Keratinocyte (primary cell): ENCODE measurements around the gene C13orf42. TPM values are rescaled to one million over a fixed set of nuclear protein-coding genes. Genes with fewer than 3 reads are reported as not detected.

Experiments used
- DNase-seq: peaks from one replicate; pipeline ENCODE4 v3.0.0-alpha.2; 2011; ENCODE audit warnings: low read depth, missing footprints, low spot score
- FAIRE-seq: peaks from 2 replicates; lab custom pipeline; 2011; peaks lifted over from hg19 to GRCh38; lab: Jason Lieb, UNC
- H2AFZ ChIP-seq: 2 replicates; pipeline ENCODE4 v1.6.0; 2012; ENCODE audit warnings: low read length, control low read depth, inconsistent platforms; ENCODE audit not compliant: control insufficient read depth
- H3K27ac ChIP-seq: 2 replicates; pipeline ENCODE4 v1.5.1; 2011; ENCODE audit warnings: low read length; ENCODE audit not compliant: control insufficient read depth, insufficient read depth
- H3K27me3 ChIP-seq: 3 replicates; pipeline ENCODE4 v1.6.0; 2011; ENCODE audit warnings: low read length; ENCODE audit not compliant: control insufficient read depth, insufficient read depth; ENCODE audit errors: extremely low read depth
- H3K36me3 ChIP-seq, 2 experiments: 2 replicates in 1 of 2; 3 replicates in 1 of 2; pipeline ENCODE4 v1.5.1; 2011; ENCODE audit warnings: low read length in 2 of 2, mild to moderate bottlenecking in 1 of 2; ENCODE audit not compliant: control insufficient read depth in 2 of 2, insufficient read depth in 2 of 2; ENCODE audit errors: extremely low read depth in 1 of 2
- H3K4me1 ChIP-seq: 3 replicates; pipeline ENCODE4 v1.5.1; 2011; ENCODE audit warnings: low read length; ENCODE audit not compliant: control insufficient read depth, insufficient read depth; ENCODE audit errors: extremely low read depth
- H3K4me2 ChIP-seq: 3 replicates; pipeline ENCODE4 v1.6.0; 2011; ENCODE audit warnings: low read depth, low read length; ENCODE audit not compliant: control insufficient read depth, insufficient read depth; ENCODE audit errors: extremely low read depth
- H3K4me3 ChIP-seq, 3 experiments: fragments of 200-600 bp in 1 of 3; sonication (generic) in 1 of 3; 2 replicates in 2 of 3; 3 replicates in 1 of 3; pipeline ENCODE4 v1.5.1; 2011 to 2016; ENCODE audit warnings: low read length in 3 of 3, mild to moderate bottlenecking in 3 of 3, control low read depth in 2 of 3, inconsistent platforms in 1 of 3, low read depth in 1 of 3, mixed read lengths in 1 of 3, mixed run types in 1 of 3, moderate library complexity in 1 of 3; ENCODE audit not compliant: control insufficient read depth in 2 of 3, insufficient read depth in 2 of 3; ENCODE audit errors: extremely low read depth in 1 of 3
- H3K79me2 ChIP-seq: 2 replicates; pipeline ENCODE4 v1.6.0; 2012; ENCODE audit warnings: low read length; ENCODE audit not compliant: control insufficient read depth, insufficient read depth
- H3K9ac ChIP-seq: 3 replicates; pipeline ENCODE4 v1.6.0; 2011; ENCODE audit warnings: low read length; ENCODE audit not compliant: control insufficient read depth, insufficient read depth; ENCODE audit errors: extremely low read depth
- H3K9me1 ChIP-seq: 3 replicates; pipeline ENCODE4 v1.6.0; 2011; ENCODE audit warnings: low read length; ENCODE audit not compliant: control insufficient read depth, insufficient read depth; ENCODE audit errors: extremely low read depth
- H3K9me3 ChIP-seq: 2 replicates; pipeline ENCODE4 v1.5.1; 2012; ENCODE audit warnings: low read depth, low read length; ENCODE audit not compliant: control insufficient read depth
- H4K20me1 ChIP-seq: 3 replicates; pipeline ENCODE4 v1.6.0; 2011; ENCODE audit warnings: low read length; ENCODE audit not compliant: control insufficient read depth, insufficient read depth; ENCODE audit errors: extremely low read depth
- EZH2 ChIP-seq: IDR thresholded peaks from one replicate; pipeline ENCODE4 v1.6.1; 2012; ENCODE audit warnings: inconsistent platforms, mild to moderate bottlenecking, low read length, moderate library complexity
- dilution Hi-C: fragments of 300-500 bp; cut with MboI; formaldehyde crosslinking; loops from one replicate; pipeline ENCODE4 v1.7.0; 2020; ENCODE audit warnings: low sequenced_read_pairs; ENCODE audit not compliant: extremely low pct_ligation_motif_present
- polyA minus RNA-seq, 3 experiments: library from RNA; depleted of rRNA, polyadenylated mRNA; stranded (reverse); fragments of >200 nt; gene quantifications; 1 replicate in 1 of 3; 2 replicates in 1 of 3; 3 replicates in 1 of 3; pipeline ENCODE4 v1.2.3, GENCODE V29; 2011
- polyA plus RNA-seq, 5 experiments: library from polyadenylated mRNA; depleted of rRNA in 3 of 5; stranded (reverse) in 3 of 5; stranded (forward) in 1 of 5; unstranded in 1 of 5; fragments of >200 nt; gene quantifications; 1 replicate in 1 of 5; 2 replicates in 3 of 5; 3 replicates in 1 of 5; pipeline versions ENCODE4 v1.2.1 to v1.2.3, GENCODE V29; 2011 to 2012; ENCODE audit warnings: missing spikeins in 2 of 5, low read depth in 1 of 5, low replicate concordance in 1 of 5
- TF ChIP-seq, protein P1 (sequence below), 3 experiments: IDR thresholded peaks in 1 of 3; conservative IDR thresholded peaks in 1 of 3; optimal IDR thresholded peaks in 1 of 3; 2 replicates in 2 of 3; 3 replicates in 1 of 3; pipeline versions ENCODE3 to v1.5.1; 2011; ENCODE audit warnings: low read length in 3 of 3, mild to moderate bottlenecking in 3 of 3, moderate library complexity in 2 of 3, control low read depth in 1 of 3, inconsistent platforms in 1 of 3; ENCODE audit not compliant: insufficient read depth in 2 of 3; ENCODE audit errors: extremely low read depth in 1 of 3

Gene C13orf42
- polyA plus RNA-seq (not detected in 3 replicates), polyA minus RNA-seq (not detected in 3 replicates)
- not detected for polyA plus RNA-seq (2011; ENCODE audit: low read depth)
- polyA plus RNA-seq (2011; cell fraction: cytosol; rRNA removed) = not detected in 2 replicates
- polyA plus RNA-seq (2011; cell fraction: nucleus; rRNA removed) = not detected in 2 replicates
- polyA plus RNA-seq (2012; ENCODE audit: low replicate concordance) = not detected in 2 replicates
- not detected for polyA minus RNA-seq (2011; cell fraction: cytosol; rRNA and poly(A)+ RNA removed)
- not detected in 2 replicates for polyA minus RNA-seq (2011; cell fraction: nucleus; rRNA and poly(A)+ RNA removed)

DNA sequence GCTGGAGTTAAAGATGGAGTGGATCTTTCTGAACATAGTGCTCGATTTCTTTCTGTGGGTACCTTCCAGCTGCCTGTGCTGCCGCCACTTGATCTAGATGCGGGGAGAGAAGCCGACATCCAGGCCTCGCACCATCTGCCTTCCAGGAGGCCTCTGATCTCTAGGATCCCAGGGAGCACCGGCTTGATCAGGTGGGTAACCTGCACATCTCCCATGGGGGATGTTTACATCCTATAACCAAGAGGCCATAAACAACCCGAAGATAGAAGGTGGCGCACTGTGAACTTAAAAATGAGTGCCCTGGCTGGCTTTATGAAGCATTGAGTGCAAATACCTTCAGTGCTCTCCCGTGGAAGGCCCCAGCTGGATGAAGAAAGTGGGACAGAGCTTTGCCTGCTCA lies at the start of gene C13orf42:
C13orf42 (minus strand) TSS at position 101 of the 400 bp plus-strand sequence; CDS start at position 36, 65 bp downstream.
- TF ChIP-seq, protein P1, sequence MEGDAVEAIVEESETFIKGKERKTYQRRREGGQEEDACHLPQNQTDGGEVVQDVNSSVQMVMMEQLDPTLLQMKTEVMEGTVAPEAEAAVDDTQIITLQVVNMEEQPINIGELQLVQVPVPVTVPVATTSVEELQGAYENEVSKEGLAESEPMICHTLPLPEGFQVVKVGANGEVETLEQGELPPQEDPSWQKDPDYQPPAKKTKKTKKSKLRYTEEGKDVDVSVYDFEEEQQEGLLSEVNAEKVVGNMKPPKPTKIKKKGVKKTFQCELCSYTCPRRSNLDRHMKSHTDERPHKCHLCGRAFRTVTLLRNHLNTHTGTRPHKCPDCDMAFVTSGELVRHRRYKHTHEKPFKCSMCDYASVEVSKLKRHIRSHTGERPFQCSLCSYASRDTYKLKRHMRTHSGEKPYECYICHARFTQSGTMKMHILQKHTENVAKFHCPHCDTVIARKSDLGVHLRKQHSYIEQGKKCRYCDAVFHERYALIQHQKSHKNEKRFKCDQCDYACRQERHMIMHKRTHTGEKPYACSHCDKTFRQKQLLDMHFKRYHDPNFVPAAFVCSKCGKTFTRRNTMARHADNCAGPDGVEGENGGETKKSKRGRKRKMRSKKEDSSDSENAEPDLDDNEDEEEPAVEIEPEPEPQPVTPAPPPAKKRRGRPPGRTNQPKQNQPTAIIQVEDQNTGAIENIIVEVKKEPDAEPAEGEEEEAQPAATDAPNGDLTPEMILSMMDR (optimal IDR thresholded peaks at IDR 0.05 in 1 of 3, IDR thresholded peaks at IDR 0.05 in 1 of 3, conservative IDR thresholded peaks at IDR 0.05 in 1 of 3; ENCODE audit: extremely low read depth in 1 of 3, insufficient read depth in 2 of 3, low read length in 3 of 3) = no peak
- no peak for TF ChIP-seq EZH2
- no peak within 1 kb of the TSS for H2AFZ ChIP-seq
- FAIRE-seq = no peak

GRCh38 chr13:51158880-51159518 lies 47.9 kb upstream of the C13orf42 start:
- Histone ChIP-seq H3K4me1 (no peaks in the 10 kb centered on the region), H3K4me2 (no peak overlapping the region), H3K9ac (no peak overlapping the region), H3K9me1 (no peaks in the 10 kb centered on the region), H2AFZ (no peak overlapping the region), H3K4me3 (no peak overlapping the region), H3K36me3 (no peaks in the 10 kb centered on the region), H3K79me2 (no peaks in the 10 kb centered on the region), H3K27ac (no peak overlapping the region), H4K20me1 (no peaks in the 10 kb centered on the region), H3K27me3 (no peaks in the 10 kb centered on the region), H3K9me3 (no peaks in the 10 kb centered on the region)
- DNase-seq (no peak), FAIRE-seq (no peak)
- TF ChIP-seq, protein P1 (optimal IDR thresholded peaks at IDR 0.05 in 1 of 3, IDR thresholded peaks at IDR 0.05 in 1 of 3, conservative IDR thresholded peaks at IDR 0.05 in 1 of 3; ENCODE audit: extremely low read depth in 1 of 3, insufficient read depth in 2 of 3, low read length in 3 of 3) = no peak
- TF ChIP-seq EZH2 = no peak
- dilution Hi-C loops = no loop called here

More for the DNA sequence above, at the start of gene C13orf42:
- no peak within 1 kb of the TSS for H3K9ac ChIP-seq
- no peaks in the 10 kb centered on the region for H3K4me1 ChIP-seq
- peaks cover 6% of the 10 kb centered on the region for H3K27me3 ChIP-seq
- H3K9me3 ChIP-seq = no peaks in the 10 kb centered on the region
- H4K20me1 ChIP-seq = no peaks in the 10 kb centered on the region
- no peaks in the 10 kb centered on the region for H3K36me3 ChIP-seq
- no peak for DNase-seq
- no peak within 1 kb of the TSS for H3K27ac ChIP-seq
- dilution Hi-C loops = no loop called here
- no peak within 1 kb of the TSS for H3K4me2 ChIP-seq
- H3K4me3 ChIP-seq = no peak within 1 kb of the TSS
- H3K9me1 ChIP-seq = no peaks in the 10 kb centered on the region
- H3K79me2 ChIP-seq = no peaks in the 10 kb centered on the region
